PC-3 (cell line): ENCODE data around the gene LGSN.
"Not testable (repeated sequence)": the region's sequence is repeated elsewhere in the genome, so short reads cannot be mapped to it uniquely, and the experiment has no call there.

Experiments
- EZH2phosphoT487 ChIP-seq: fragments of 300-600 bp; sonication (generic); IDR thresholded peaks from 2 replicates; pipeline ENCODE4 v1.6.1; 2018; ENCODE audit warnings: mild to moderate bottlenecking, antibody characterized with exemption, low read length, borderline replicate concordance
- TF ChIP-seq, protein P1 (sequence below): fragments of 300-600 bp; sonication (generic); conservative IDR thresholded peaks from 2 replicates; pipeline ENCODE4 v1.5.1; 2017; ENCODE audit warnings: antibody characterized with exemption, low read depth, mild to moderate bottlenecking, low read length

DNA sequence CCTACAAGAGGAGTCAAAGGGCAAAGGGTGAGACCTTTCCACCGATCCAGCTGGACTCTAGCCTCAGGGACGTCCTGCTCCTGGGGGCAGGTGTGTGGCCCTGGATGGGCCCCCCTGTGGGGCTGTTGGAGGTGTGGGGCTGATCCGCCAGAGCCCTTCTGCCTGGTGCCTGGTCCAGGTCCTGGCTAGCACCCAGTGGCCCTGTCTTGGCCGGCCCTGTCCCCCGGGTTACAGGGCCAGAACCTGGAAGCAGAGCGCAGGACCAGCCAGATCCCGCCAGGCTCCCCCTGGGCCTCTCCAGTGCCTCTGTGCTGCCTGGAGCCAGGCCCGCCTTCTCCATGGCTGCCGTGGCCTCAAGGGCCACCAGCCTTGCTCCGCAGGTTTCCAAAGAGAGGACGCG, 89.3 kb downstream of the LGSN start:
- TF ChIP-seq, protein P1, sequence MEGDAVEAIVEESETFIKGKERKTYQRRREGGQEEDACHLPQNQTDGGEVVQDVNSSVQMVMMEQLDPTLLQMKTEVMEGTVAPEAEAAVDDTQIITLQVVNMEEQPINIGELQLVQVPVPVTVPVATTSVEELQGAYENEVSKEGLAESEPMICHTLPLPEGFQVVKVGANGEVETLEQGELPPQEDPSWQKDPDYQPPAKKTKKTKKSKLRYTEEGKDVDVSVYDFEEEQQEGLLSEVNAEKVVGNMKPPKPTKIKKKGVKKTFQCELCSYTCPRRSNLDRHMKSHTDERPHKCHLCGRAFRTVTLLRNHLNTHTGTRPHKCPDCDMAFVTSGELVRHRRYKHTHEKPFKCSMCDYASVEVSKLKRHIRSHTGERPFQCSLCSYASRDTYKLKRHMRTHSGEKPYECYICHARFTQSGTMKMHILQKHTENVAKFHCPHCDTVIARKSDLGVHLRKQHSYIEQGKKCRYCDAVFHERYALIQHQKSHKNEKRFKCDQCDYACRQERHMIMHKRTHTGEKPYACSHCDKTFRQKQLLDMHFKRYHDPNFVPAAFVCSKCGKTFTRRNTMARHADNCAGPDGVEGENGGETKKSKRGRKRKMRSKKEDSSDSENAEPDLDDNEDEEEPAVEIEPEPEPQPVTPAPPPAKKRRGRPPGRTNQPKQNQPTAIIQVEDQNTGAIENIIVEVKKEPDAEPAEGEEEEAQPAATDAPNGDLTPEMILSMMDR, result not testable (repeated sequence)
- TF ChIP-seq EZH2phosphoT487, result not testable (repeated sequence)
